Esophagus squamous epithelium (tissue), 4 donors: ENCODE measurements around the gene PPP1R9A.

ENCODE experiments used
- POLR2A ChIP-seq, 4 donors: fragments of 450-650 bp; IDR thresholded peaks; one replicate each; pipeline ENCODE4 v1.6.1; 2017; ENCODE audit warnings: antibody characterized with exemption in 4 of 4, mild to moderate bottlenecking in 4 of 4, moderate library complexity in 3 of 4
- TF ChIP-seq, protein P1 (sequence below), 6 experiments: fragments of 450-650 bp in 4 of 6; fragments of 200-600 bp in 2 of 6; sonication (generic) in 2 of 6; IDR thresholded peaks; one replicate each; pipeline ENCODE4 v1.5.1; 2016 to 2019; ENCODE audit warnings: antibody characterized with exemption in 6 of 6, mild to moderate bottlenecking in 4 of 6, moderate library complexity in 4 of 6

DNA sequence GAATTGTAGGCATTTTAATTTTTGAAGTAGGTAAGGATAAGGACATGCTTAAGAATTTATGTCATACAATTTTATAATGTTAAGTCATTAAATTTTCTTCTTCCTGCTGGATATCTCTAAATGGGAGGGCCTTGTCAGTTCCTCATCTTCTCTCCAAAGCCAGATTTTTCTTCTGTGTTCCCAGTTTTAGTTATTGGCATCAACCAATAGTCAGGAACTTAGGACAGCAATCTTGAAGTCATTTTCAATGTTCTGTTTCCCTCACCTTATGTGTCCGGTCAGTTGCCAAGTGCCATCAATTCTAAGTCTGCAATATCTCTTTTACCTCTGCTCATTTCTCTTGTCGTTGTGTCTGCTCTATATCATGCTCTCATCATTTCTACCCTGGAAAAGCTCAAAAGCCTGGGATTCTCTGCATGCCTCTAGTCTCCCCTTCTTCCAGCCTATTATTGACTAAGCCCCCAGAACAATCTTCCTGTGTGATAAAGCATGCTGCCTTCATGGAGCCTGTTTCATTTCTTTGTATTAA lies 145.2 kb downstream of the PPP1R9A start:
- TF ChIP-seq, protein P1, sequence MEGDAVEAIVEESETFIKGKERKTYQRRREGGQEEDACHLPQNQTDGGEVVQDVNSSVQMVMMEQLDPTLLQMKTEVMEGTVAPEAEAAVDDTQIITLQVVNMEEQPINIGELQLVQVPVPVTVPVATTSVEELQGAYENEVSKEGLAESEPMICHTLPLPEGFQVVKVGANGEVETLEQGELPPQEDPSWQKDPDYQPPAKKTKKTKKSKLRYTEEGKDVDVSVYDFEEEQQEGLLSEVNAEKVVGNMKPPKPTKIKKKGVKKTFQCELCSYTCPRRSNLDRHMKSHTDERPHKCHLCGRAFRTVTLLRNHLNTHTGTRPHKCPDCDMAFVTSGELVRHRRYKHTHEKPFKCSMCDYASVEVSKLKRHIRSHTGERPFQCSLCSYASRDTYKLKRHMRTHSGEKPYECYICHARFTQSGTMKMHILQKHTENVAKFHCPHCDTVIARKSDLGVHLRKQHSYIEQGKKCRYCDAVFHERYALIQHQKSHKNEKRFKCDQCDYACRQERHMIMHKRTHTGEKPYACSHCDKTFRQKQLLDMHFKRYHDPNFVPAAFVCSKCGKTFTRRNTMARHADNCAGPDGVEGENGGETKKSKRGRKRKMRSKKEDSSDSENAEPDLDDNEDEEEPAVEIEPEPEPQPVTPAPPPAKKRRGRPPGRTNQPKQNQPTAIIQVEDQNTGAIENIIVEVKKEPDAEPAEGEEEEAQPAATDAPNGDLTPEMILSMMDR (IDR thresholded peaks at IDR 0.05): no peak
- TF ChIP-seq POLR2A (IDR thresholded peaks at IDR 0.05): no peak
